ENCODE results near the gene PBX3.

Gene PBX3

DNA sequence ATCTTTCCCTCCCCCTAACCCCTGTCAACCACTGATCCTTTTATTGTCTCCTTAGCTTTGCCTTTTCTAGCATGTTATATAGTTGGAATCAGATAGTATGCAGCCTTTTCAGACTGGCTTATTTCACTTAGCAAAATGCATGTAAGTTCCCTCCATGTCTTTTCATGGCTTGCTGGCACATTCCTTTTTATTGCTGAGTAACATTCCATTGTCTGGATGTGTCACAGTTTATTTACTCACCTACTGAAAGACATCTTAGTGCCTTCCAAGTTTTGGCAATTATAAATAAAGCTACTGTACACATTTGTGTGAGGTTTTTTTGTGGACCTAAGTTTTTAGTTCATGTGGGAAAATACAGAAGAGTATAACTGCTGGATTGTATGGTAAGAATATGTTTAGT, 230.1 kb downstream of the PBX3 start:
- no peak for DNase-seq (ENCODE audit: low read depth)

DNA sequence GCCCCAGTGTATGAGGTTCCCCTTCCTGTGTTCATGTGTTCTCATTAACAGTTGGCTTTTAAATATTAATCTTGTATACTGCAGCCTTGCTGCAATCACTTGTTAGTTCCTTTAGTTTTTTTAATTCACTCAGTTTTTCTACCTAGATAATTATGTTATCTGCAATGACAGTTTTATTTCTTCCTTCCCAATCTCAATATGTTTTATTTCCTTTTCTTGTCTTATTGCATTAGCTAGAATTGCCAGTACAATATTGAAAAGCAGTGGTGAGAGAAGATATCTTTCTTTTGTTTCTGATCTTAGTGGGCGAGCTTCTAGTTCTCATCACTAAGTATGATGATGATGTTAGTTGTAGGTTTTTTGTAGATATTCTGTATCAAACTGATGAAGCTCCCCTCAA, 232.2 kb downstream of the PBX3 start:
- no peak for DNase-seq (ENCODE audit: low read depth)

DNA sequence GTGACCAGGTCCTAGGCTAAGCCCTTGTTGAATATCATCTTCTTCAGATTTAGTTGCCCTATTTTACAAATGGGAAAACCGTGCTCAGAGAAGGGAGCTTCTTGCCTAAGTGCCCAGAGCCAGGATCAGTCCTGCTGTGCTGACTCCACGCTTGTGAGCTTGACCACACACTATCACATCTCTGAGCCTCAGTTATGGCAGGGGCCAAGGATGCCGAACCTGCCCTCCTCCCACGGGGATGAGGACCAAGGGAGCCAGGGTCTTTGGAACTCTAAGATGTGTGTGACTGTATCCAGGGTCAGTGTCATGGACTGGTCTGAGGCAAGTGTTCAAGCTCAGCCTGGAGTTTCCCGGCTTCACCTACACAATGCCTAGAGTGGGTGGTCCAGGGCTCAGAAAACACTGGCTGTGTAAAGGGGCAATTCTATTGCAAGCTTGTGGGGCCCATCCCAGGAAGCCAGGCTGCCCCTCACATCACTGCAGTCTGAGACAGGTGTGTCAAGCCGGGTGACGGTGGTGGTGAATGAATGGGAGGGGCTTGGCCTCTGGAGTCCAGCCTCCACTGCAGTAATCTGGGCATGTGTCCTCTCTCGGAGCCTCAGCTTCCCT, 235.7 kb downstream of the PBX3 start:
- DNase-seq (ENCODE audit: low read depth): no peak

DNA sequence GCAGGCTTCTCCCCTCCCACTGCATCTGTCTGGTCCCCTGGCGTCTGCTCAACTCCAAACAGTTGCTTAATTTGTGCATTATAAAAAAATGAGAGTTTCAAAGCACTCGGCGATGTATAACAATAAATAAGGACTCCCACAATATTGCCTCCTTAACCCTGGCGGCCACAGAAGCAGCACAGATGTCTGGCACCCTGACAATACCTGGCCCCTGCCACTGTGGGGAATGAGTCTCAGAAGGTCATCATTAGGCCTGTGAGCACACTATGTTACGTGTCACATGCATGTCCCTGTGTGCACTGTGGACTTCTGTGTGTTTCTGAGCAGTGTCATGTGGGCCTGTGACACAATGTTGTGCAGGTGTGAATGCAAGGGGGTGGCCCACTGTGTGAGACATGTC, 236.5 kb downstream of the PBX3 start:
- no peak for DNase-seq (ENCODE audit: low read depth)

DNA sequence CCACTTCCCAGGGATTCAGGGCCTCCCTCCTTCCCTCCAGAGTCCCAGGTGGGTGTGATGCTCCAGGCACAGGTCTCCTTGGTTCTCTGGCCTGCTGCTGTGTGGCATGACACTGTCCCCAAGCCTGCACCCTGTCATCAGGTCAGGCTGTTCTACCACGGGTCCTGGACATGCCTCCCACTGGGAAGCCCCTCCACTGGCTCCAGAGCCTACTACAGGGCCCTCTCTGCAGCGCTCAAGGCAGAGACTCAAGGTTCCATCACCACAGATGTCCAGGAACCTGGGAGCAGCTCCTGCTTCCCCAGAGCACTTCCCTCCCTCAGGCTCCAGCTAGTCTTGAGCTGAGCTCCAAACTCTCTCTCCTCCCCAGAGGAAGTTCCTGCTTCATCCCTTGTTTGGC, 237.3 kb downstream of the PBX3 start:
- DNase-seq (ENCODE audit: low read depth): no peak

DNA sequence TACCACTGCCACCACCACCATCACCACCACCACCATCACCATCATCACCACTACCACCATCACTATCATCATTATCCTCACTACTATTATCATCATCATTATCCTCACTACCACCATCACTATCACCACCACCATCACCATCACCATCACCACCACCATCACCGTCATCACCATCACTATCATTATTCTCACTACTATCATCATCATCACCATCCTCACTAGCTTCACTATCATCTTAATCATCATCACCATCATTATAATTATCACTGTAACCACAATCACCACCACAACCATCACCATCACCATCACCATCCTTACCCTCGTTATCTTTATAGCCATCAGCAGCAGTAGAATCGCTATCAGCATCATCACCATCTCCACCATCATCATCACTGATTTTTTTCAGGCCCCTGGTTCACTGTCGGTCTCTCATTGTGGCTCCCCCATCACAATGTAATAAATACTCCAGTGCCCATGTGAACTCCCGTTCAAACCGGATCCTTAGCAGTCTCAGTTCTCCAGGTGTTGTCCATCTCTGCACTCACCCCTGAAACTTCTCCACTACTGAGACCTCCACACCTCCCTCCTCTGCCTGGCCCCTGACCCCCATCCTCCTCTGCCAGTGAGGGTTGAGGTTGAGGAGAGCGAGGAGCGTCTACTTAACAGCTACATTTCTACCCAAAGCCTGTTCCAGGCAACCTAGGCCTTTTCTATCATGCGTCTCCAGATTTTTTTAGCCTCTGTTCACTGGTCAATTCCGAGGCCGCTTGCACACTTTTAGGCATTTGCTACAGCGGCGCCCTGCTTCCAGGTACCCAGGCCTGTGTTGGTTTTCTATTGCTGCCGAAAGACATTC, 238.2 kb downstream of the PBX3 start:
- DNase-seq (ENCODE audit: low read depth): no peak

DNA sequence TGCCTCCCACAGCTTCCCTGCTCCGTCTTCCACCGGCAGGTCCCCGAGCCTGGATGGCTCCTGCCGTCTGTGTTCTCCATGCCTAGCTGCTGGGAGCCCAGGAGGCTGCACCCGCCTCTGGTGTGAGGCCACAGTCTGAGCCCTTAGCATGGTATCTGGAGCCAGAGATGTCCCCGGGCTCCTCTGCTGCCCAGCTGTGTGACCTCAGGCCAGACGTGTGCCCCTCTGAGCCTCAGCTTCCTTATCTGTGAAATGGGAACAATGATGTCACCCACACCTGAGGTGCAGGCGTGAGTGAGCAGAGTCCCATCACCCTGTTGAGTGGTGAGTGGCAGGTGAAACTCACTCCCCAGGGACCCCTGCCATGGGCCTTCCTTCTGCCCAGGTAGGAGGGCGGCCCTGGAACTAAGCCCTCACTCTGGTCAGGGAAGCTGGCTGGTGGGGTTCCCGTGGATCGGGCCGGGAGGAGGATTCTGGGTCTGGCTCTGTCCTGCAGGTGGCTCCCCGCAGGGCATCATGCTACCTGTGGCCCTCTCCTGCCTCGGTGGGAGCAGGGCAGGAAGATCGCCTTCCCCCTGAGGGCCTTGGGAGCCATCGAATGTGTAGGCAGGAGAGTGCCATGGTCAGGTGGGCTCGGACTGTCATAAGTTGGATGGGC, 239.0 kb downstream of the PBX3 start:
- no peak for DNase-seq (ENCODE audit: low read depth)

DNA sequence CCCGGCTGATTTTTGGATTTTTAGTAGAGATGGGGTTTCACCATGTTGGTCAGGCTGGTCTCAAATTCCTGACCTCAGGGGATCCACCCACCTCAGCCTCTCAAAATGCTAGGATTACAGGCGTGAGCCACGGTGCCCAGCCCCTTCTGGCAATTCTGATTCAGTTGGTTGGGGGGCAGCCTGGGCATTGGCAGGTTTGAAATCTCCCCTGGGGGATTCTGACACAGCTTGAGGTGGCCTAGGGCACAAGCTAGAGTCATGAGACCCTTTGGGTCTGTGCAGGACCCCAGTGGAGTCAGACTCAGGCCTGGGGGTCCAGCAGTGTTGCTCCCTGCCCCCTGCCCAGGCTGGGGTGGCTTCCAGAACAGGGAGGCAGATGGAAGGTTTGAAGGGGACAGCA, 239.8 kb downstream of the PBX3 start:
- DNase-seq (ENCODE audit: low read depth): no peak

DNA sequence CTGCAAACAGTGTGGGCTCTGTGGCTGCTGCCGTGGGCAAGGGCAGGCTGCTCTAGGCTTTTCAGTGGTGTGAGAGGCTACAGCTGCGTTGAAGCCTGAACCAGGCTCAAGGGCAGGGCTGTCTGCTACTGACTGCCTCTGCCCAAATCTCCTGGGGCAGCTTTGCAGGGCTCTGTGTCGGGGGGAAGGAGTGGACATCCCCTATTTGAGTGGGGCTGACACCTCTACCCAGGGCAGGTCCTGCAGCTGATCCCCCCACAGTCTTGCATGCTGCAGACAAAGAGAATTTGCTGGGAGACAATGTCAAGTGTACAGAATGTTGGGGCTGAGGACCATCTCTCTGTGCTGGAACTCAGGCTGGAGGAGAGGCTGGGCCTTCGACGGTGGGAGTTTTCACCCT, 240.2 kb downstream of the PBX3 start:
- no peak for DNase-seq (ENCODE audit: low read depth)

DNA sequence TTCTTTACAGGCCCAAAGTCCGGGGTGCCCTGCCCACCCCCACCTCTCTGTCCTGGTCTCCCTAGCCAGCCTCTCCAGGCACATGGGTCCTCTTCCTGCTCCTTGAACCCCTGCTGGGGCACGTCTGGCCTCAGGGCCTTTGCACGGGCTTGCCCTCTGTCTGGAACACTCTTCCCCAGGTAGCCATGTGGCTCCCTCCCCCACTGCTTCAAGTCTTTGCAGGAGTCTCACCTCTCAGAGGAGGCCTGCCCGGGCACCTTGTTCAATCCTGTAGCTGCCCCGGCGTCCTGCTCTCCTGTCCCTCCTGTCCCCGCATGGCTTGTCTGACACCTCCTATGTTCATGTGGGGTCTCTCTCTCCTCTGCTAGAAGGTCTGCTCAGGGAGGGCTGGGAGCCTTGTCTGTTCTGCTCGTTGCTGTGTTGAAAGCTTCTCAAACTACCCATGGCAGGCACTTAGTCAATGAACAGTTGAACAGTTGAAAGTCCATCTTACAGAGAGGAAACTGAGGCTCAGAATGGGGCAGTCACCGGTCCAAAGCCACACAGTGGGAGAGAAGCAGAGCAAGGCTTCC, 241.4 kb downstream of the PBX3 start:
- no peak for DNase-seq (ENCODE audit: low read depth)

DNA sequence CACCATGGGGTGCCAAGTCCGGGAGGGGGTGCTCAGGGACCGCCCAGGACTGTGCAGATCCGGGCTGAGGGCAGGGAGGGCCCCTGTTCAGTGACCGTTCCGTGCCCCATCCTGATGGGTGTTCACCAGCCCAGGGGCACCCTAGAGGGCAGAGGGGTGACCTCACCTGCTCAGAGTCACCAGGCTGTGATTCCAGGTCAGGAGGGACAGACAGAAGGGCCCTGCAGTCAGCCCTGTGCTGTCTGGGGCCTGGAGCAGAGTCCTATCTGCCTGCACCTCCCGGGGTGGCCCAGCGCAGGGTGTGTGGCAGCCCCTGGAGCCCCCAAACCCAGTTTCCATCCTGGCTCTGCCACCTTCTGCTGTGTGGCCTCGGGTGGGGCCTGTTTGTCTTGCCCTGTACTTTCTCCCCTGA, 241.9 kb downstream of the PBX3 start:
- DNase-seq (ENCODE audit: low read depth): no peak

DNA sequence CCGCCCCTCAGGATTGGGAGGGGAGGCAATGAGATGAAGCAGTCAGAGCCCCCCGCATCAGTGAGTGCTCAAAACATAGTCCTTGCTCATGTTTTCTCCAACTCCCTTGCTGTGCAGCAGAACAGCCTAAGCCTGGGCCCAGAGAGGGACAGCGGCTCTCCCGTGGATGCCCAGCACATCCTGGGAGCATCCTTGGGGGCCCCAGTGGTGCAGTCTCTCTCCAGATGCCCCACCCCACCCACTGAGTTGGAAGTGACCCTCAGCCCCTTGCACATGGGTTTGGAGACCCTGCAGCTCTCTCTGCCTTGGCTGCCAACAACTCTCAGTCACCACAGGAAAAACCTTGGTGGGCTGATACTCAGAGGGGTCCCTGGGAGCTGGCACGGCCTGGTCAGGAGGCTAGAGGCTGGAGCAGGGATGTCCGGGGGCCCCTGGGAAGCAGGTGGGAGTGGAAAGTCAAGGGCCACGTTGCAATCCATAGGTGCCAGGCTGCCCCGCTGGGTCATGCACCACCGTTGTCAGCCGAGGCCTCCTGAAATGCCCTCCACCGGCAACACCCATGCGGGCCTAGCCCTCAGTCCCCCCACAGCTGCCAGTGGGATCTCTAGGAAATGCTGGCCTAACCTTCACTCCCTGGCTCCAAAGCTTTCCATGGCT, 242.5 kb downstream of the PBX3 start:
- no peak for DNase-seq (ENCODE audit: low read depth)

DNA sequence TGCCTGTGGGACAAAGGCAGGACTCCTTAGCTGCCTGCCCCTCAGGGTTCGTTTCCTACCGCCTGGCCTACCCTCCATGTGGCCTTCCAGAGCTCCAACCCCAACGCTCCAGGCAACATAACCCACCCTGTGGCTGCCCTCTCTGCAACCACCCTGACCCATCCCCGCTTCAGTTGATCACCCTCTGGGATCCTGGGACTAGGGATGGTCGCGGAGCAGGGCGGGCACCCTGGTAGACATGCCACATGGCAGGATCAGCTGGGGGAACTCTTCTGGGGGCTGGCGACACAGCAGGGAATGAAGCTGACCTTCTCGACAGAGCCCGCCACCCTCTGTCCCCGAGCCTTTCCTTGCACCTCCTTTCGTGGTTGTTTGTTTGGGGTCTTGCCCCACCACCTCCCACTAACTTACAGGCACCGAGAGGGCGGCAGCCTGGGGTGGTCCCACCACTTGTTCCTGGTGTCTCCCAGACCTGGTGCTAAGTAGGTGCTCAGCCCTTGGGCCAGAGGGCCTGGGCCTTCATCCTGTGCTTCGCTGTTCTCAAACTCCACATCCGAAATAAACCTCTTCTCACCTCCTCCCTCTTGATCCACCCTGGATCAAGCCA, 243.1 kb downstream of the PBX3 start:
- DNase-seq (ENCODE audit: low read depth): no peak

DNA sequence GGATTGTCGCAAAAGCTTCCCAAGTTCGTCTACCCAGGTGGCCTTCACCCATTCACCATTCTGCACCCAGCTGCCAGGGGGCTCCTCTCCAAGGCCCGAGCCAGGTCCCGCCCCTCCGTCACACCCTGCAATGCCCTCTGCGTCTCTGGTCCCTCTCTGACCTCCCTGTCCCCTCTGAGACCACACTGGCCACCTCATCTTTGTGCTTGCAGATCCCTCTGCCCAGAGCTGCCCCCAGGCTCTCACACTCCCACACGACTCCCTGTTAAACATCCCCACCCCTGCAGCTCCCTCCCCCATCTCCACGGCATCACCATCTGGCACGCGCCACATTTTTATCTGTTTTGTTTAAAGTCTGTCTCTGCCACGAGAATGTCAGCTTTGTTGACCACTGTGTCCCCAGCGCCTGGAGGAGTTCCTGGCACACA, 243.6 kb downstream of the PBX3 start:
- DNase-seq (ENCODE audit: low read depth): no peak

DNA sequence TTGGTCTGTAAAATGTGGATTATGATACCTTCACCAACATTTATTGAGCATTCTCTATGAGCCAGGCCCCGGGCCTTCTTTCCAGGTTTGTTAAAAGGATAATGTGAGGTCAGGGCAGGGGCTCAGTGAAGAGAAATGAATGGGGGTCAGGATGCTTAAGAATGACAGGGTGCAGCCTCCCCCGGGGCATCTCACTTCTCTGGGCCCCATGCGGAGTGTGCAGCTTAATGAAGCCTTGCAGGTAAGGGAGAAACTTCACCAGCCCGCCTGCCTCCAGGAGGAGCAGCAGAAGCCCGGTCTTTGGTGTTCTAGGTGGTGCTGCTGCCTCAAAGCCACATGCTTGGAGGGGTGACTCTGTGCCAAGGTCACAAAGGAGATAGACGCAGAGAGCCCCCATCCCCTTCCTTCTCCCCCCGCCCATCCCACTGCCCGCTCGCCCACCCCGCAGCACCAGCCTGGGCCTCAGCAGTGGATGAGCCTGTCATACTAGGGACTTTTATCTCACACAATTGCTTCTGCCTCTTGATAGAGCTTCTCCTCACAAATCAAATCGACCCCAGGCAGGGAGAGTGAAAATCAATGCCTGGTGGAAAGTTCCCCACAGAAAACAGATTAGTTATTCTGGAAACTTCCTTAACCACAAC, 244.8 kb downstream of the PBX3 start:
- DNase-seq (ENCODE audit: low read depth): no peak

DNA sequence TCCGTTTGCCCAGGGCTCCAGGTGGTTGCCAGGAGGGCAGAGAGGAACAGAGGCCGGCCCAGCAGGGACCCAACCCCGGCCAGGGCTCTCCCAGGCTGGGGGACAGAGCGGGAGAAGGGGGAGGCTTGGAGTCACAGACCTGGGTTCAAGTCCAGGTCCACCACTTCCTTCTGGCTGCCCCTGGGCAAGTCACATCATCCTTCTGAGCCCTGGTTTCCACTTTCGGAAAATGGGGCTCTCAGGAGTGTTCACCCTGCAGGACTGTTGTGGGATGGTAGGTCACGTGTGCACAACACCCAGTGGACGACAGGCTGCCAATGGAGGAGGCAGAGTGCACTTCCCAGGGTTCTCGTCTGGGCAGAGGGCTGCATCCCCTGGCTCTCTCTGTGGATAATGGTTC, 245.4 kb downstream of the PBX3 start:
- no peak for DNase-seq (ENCODE audit: low read depth)

DNA sequence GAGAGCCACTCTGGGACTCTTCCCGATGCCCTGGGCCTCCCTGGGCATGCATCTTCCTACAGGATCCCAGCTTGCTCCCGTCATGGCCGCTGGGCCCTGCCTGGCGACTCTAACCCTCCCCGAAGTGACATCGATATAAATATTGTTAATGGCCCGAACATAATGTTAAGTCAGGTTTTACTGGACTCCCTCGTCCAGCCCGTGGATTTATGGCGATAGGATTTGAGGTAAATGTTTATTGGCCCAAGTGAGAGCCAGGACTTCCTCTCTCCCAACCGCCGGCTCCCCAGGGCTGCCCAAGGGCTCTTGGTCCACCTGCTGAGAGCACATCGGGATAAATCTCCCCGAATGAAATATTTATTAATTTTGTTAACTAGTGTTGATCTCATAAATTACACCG, 246.3 kb downstream of the PBX3 start:
- DNase-seq (ENCODE audit: low read depth): no peak

DNA sequence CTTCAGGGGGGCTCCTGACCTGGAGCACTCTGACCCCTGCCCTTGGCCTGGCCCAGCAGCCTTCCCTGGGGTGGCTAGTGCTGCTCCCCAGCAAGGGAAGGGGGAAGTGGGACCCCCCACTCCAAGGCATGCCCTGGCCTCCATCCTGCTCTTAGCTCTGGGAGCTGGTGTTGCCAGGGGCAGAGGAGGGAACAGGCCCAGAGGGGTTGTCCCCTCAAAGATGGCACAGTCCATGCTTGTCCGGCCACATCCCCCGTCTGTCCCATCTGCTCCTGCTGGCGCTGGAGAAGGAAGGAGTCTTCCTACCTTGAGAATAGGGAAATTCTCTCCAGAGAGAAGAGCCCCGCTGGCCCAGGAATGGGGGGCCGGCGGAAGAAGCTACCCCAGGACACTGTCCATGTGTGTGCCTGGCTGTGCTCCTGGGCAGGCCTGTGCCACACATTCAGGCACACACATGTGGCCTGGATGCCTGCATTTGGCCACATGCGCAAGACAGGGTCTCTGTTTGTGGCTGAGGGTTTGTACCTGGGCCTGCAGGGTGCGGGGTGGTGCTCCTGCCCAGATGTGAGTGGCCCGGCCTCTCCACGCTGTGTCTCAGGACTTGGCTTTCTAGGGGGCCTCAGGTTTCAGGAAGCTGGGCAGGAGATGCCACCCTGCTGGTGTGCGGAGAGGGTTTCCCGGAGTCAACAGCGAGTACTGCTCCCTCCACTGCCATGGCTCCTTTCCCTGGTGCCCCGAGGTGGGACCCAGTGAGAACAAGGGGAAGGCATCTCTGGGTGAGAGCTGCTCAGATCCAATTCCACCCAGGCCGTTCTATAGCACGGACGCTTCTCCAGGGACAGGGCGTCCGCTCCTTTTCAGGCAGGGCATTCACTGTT, 247.1 kb downstream of the PBX3 start:
- DNase-seq (ENCODE audit: low read depth): no peak

DNA sequence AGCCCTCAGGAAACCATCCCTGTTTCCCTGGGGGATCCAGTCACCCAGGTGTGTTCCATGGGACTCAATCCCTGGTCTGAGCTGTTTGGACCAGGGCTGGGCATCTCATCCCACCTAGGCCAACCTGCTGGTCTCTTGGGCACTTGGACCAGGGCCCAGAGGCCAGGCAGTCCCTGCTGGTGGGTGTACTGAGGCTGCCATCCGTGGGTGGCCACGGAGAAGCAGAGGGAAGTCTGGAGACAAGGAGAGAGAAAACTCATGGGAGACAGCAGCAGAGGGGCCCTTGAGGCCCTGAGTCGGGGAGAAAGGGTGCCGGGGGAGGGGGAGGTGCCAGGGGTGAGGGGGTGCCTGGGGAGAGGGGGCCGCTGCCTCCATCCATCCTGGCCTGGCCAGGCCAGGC, 247.8 kb downstream of the PBX3 start:
- DNase-seq (ENCODE audit: low read depth): no peak

DNA sequence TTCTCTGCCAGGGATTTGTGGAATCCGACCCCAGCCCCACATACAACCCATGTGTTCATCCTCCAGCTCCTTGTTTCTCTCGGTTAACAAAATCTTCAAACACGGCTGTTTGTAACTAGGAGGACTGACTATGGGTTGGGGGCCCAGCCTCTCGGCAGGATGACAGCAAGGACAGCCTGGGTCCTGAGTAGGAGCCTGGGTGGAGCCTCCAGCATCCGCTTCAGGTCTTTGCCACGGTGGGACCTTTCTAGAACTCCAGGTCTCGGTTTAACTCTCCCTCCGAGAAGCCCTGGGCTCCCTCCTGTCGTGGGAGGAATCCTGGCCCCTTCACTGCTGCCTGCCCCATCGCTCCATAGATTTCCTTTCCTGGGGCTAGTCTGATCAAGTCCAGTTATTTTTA, 248.5 kb downstream of the PBX3 start:
- DNase-seq (ENCODE audit: low read depth): no peak

DNA sequence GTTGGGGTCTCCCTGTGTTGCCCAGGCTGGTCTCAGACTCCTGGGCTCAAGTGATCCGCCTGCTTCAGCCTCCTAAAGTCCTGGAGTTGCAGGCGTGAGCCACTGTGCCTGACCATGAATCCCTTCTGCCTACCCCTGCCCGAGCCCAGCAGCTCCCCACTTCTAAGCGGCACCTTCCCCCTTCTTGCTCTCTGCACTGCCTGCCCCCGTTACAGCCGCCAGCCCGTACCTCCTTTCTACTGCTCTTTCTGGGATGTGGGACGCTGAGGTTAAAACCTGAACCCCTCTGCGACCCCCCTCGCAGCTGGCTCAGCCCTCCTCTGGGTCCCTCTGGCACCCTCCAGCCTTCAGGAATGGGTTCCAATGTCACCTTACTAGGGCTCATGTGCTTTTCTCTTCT, 249.6 kb downstream of the PBX3 start:
- no peak for DNase-seq (ENCODE audit: low read depth)

Data from stimulated activated CD8-positive, alpha-beta memory T cell treated with anti-CD3 and anti-CD28 coated beads, Interleukin-15, amount 100 ng/mL, for 24 hours (primary cell).